Measurements from ENCODE around the gene GRIK2.

Gene GRIK2

GRCh38 chr6:101531538-101531937 lies 138.0 kb downstream of the GRIK2 start:
- no peak for TF ChIP-seq POLR2AphosphoS5 (IDR thresholded peaks at IDR 0.05; ENCODE audit: low read depth, low read length)
- no peak for TF ChIP-seq REST (IDR thresholded peaks at IDR 0.05; ENCODE audit: insufficient read depth in 1 of 2, low read depth in 2 of 2, low read length in 2 of 2)

- TF ChIP-seq TAF1 (IDR thresholded peaks at IDR 0.05; ENCODE audit: borderline replicate concordance, insufficient read depth, low read length) (no peak), POLR2AphosphoS5 (IDR thresholded peaks at IDR 0.05; ENCODE audit: low read depth, low read length) (no peak), REST (IDR thresholded peaks at IDR 0.05; ENCODE audit: insufficient read depth in 1 of 2, low read depth in 2 of 2, low read length in 2 of 2) (no peak), FOXP2 (optimal IDR thresholded peaks at IDR 0.05; ENCODE audit: borderline replicate concordance, extremely low read depth, extremely low read length, insufficient read depth) (no peak), SIN3A (IDR thresholded peaks at IDR 0.05; ENCODE audit: borderline replicate concordance, insufficient read depth, low read length) (no peak)
Observed at GRCh38 chr6:101534386-101534785, 140.9 kb downstream of the GRIK2 start.

GRCh38 chr6:101534821-101535220 lies 141.3 kb downstream of the GRIK2 start:
- TF ChIP-seq TAF1 (IDR thresholded peaks at IDR 0.05; ENCODE audit: borderline replicate concordance, insufficient read depth, low read length) (no peak), REST (IDR thresholded peaks at IDR 0.05; ENCODE audit: insufficient read depth in 1 of 2, low read depth in 2 of 2, low read length in 2 of 2) (no peak), POLR2AphosphoS5 (IDR thresholded peaks at IDR 0.05; ENCODE audit: low read depth, low read length) (no peak), FOXP2 (optimal IDR thresholded peaks at IDR 0.05; ENCODE audit: borderline replicate concordance, extremely low read depth, extremely low read length, insufficient read depth) (no peak), SIN3A (IDR thresholded peaks at IDR 0.05; ENCODE audit: borderline replicate concordance, insufficient read depth, low read length) (no peak)

GRCh38 chr6:101537753-101538316 lies 144.3 kb downstream of the GRIK2 start:
- TF ChIP-seq FOXP2 (optimal IDR thresholded peaks at IDR 0.05; ENCODE audit: borderline replicate concordance, extremely low read depth, extremely low read length, insufficient read depth): no peak
- no peak for TF ChIP-seq REST (IDR thresholded peaks at IDR 0.05; ENCODE audit: insufficient read depth in 1 of 2, low read depth in 2 of 2, low read length in 2 of 2)
- TF ChIP-seq TAF1 (IDR thresholded peaks at IDR 0.05; ENCODE audit: borderline replicate concordance, insufficient read depth, low read length): no peak
- no peak for TF ChIP-seq SIN3A (IDR thresholded peaks at IDR 0.05; ENCODE audit: borderline replicate concordance, insufficient read depth, low read length)
- no peak for TF ChIP-seq POLR2AphosphoS5 (IDR thresholded peaks at IDR 0.05; ENCODE audit: low read depth, low read length)

Measured in PFSK-1 (cell line).